K562 (cell line): ENCODE results near the gene TRAPPC2B. TPM values are rescaled to one million over a fixed set of nuclear protein-coding genes. Genes with fewer than 3 reads are reported as not detected.

Source experiments
- ARID1B ChIP-seq: fragments of 450-650 bp; IDR thresholded peaks from 2 replicates; pipeline ENCODE4 v1.6.1; 2016; ENCODE audit warnings: antibody characterized with exemption, mild to moderate bottlenecking, inconsistent platforms
- ASH1L ChIP-seq: fragments of 450-650 bp; IDR thresholded peaks from 2 replicates; pipeline ENCODE4 v1.6.1; 2018; ENCODE audit warnings: borderline replicate concordance, mild to moderate bottlenecking, low read depth; ENCODE audit not compliant: partially characterized antibody
- ATF1 ChIP-seq, 2 experiments: fragments of 450-650 bp in 1 of 2; IDR thresholded peaks; 2 replicates each; pipeline ENCODE4 v1.6.1; 2016; ENCODE audit warnings: missing compliant biosample characterization in 1 of 2, missing genetic modification characterization in 1 of 2
- COPS2 ChIP-seq: fragments of 450-650 bp; conservative IDR thresholded peaks from 2 replicates; pipeline ENCODE4 v1.6.1; 2016; ENCODE audit warnings: mild to moderate bottlenecking, moderate library complexity
- DIDO1 ChIP-seq: fragments of 450-650 bp; IDR thresholded peaks from 2 replicates; pipeline ENCODE4 v1.6.1; 2016; ENCODE audit warnings: low read depth, missing biosample characterization, missing genetic modification characterization
- JUND ChIP-seq, 2 experiments: IDR thresholded peaks; 2 replicates in 1 of 2; 3 replicates in 1 of 2; pipeline ENCODE4 v1.6.1; 2011; ENCODE audit warnings: borderline replicate concordance in 2 of 2, low read depth in 2 of 2, low read length in 2 of 2, improper control_type of control experiment in 1 of 2, missing biosample characterization in 1 of 2, missing genetic modification characterization in 1 of 2, missing genetic modification reagents in 1 of 2
- NCOA1 ChIP-seq: fragments of 450-650 bp; IDR thresholded peaks from 2 replicates; pipeline ENCODE4 v1.6.1; 2016; ENCODE audit warnings: low read depth
- NCOA2 ChIP-seq, 2 experiments: fragments of 450-650 bp; IDR thresholded peaks; 2 replicates each; pipeline ENCODE4 v1.6.1; 2018; ENCODE audit warnings: mild to moderate bottlenecking in 2 of 2, moderate library complexity in 1 of 2; ENCODE audit not compliant: partially characterized antibody in 2 of 2
- NCOR1 ChIP-seq: fragments of 450-650 bp; IDR thresholded peaks from 2 replicates; pipeline ENCODE4 v1.6.1; 2016; ENCODE audit warnings: mild to moderate bottlenecking, moderate library complexity
- RBM17 ChIP-seq: fragments of 200-400 bp; formaldehyde crosslinking; IDR thresholded peaks from 2 replicates; pipeline ENCODE4 v1.6.1; 2017; ENCODE audit warnings: low read depth, mild to moderate bottlenecking, low read length, borderline replicate concordance
- SAFB2 ChIP-seq: fragments of 200-400 bp; formaldehyde crosslinking; IDR thresholded peaks from 2 replicates; pipeline ENCODE4 v1.6.1; 2018; ENCODE audit warnings: borderline replicate concordance, low read length, low read depth, moderate library complexity; ENCODE audit not compliant: severe bottlenecking
- SIX5 ChIP-seq, 2 experiments: IDR thresholded peaks; 2 replicates each; pipeline ENCODE4 v1.6.1; 2011; ENCODE audit warnings: low read length in 2 of 2, borderline replicate concordance in 1 of 2, low read depth in 1 of 2, mild to moderate bottlenecking in 1 of 2, moderate library complexity in 1 of 2; ENCODE audit not compliant: insufficient read depth in 1 of 2
- SLC30A9 ChIP-seq: fragments of 250-450 bp; sonication (Bioruptor Pico); IDR thresholded peaks from 2 replicates; pipeline ENCODE4 v1.8.0; 2022; ENCODE audit warnings: mild to moderate bottlenecking, moderate library complexity
- SNRNP70 ChIP-seq: fragments of 200-400 bp; formaldehyde crosslinking; optimal IDR thresholded peaks from 2 replicates; pipeline ENCODE3; 2017; ENCODE audit warnings: low read depth, low read length
- polyA plus RNA-seq, 8 experiments: library from polyadenylated mRNA; depleted of rRNA in 4 of 8; stranded (reverse) in 5 of 8; unstranded in 3 of 8; fragments of >200 nt; fragmentation: Nextera tagmentation in 2 of 8; fragmentation: Illumina TruSeq in 1 of 8; extraction: Ambion mirVana in 2 of 8; extraction: Trizol in 1 of 8; gene quantifications; 2 replicates each; pipeline versions ENCODE4 v1.2.1 to v1.2.3, GENCODE V29; 2011 to 2014; ENCODE audit warnings: inconsistent platforms in 1 of 8, missing spikeins in 1 of 8
- total RNA-seq, 7 experiments: library from RNA; depleted of rRNA in 6 of 7; stranded (reverse); fragments of >200 nt in 6 of 7; fragmentation: Illumina TruSeq in 2 of 7; extraction: Trizol in 2 of 7; gene quantifications; 2 replicates each; pipeline versions ENCODE4 v1.2.1 to v1.2.3, GENCODE V29; 2011 to 2021; ENCODE audit warnings: low replicate concordance in 1 of 7
- TF ChIP-seq, protein P1 (sequence below): sonication (generic); formaldehyde crosslinking; IDR thresholded peaks from 2 replicates; pipeline ENCODE4 v1.8.0; 2022; ENCODE audit warnings: mild to moderate bottlenecking, missing genetic modification reagents
- TF ChIP-seq, protein P2 (sequence below), 2 experiments: IDR thresholded peaks; 2 replicates each; pipeline ENCODE4 v1.6.1; 2011; ENCODE audit warnings: borderline replicate concordance in 1 of 2, control low read depth in 1 of 2, low read depth in 1 of 2, low read length in 1 of 2, mild to moderate bottlenecking in 1 of 2, mixed read lengths in 1 of 2, moderate library complexity in 1 of 2; ENCODE audit not compliant: insufficient read depth in 1 of 2, insufficient read length in 1 of 2, poor library complexity in 1 of 2, severe bottlenecking in 1 of 2; ENCODE audit errors: extremely low read depth in 1 of 2
- TF ChIP-seq, protein P3 (sequence below): fragments of 200-800 bp; sonication (Bioruptor generic); IDR thresholded peaks from 2 replicates; pipeline ENCODE4 v1.6.1; 2017; ENCODE audit warnings: missing genetic modification characterization, missing compliant biosample characterization
- TF ChIP-seq, protein P4 (sequence below): sonication (generic); formaldehyde crosslinking; IDR thresholded peaks from 2 replicates; pipeline ENCODE4 v1.8.1; 2023; ENCODE audit warnings: mild to moderate bottlenecking, missing genetic modification reagents, moderate library complexity
- TF ChIP-seq, protein P5 (sequence below): fragments of 450-650 bp; formaldehyde crosslinking; IDR thresholded peaks from 2 replicates; pipeline ENCODE4 v1.4.0; 2020; ENCODE audit warnings: mild to moderate bottlenecking, moderate library complexity

The TRAPPC2B gene
- total and polyA plus RNA-seq, 9 of the 15 experiments (the other 6 are each of a cell fraction or from before 2014, with no cell fraction given), result 2.2 to 20.4 (median 4.6) TPM

DNA sequence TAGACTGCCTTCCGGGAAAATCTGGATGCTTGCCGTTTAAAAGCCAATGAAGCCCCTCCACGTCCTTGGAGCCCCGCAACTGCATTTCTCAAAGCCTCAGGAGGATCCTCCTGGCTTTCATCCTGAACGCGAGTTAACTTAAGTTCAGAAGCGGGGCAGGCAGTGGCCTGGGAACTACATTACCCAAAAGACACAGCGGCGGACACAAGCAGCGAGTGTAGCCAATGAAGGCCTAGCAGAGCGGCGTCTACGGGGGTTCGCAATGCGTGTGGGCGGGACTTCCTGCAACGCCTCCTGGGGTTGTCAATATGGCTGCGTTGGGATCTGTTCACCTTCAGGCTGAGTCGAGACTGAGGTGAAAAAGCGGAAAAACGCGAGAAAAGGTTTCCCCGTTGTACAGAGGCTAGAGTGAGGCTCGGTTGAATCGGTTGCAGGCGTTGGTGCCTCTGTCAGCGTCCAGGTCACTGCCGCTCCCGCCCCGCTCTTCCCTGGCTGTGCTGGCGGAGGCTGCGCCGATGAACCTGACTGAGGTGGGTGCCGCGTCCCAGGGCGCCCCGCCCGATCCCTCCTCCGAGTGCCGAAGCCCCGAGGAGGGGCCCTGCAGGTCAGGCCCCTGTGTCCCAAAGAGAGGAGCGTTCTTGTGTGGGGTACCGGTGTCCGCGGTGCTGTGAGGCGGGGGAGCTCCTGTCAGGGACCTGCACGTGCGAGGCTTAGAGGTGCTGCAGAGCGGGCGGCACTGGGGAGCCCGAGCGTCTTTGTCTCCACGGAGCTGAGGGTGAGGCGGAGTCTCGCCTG is 47.7 kb downstream of the TRAPPC2B start, which contains the start of gene ZNF17 (continued):
- TF ChIP-seq NCOR1 (no peak), COPS2 (no peak), NCOA1 (no peak), DIDO1 (tag) (peak; percentile 63; the same call in 1 of the 2 replicates), ATF1 (CRISPR knock-in tag; IDR thresholded peaks at IDR 0.05) (peak; percentile 27; the same call in 1 of the 2 replicates), ATF1 (tag; IDR thresholded peaks at IDR 0.05) (peak; percentile 94), SIX5 (IDR thresholded peaks at IDR 0.05; ENCODE audit: borderline replicate concordance in 1 of 2, insufficient read depth in 1 of 2, low read depth in 1 of 2, low read length in 2 of 2) (peak; percentile 69 to 87), JUND (IDR thresholded peaks at IDR 0.05; ENCODE audit: borderline replicate concordance, low read depth, low read length) (peak; percentile 5; the same call in 1 of the 2 replicates), JUND (tag; IDR thresholded peaks at IDR 0.05; ENCODE audit: borderline replicate concordance, low read depth, low read length) (no peak; the same call in 2 of the 3 replicates), SNRNP70 (no peak), SAFB2 (no peak), SLC30A9 (CRISPR knock-in tag) (no peak), RBM17 (no peak), NCOA2 (IDR thresholded peaks at IDR 0.05; ENCODE audit: partially characterized antibody in 2 of 2) (no peak), ASH1L (peak; percentile 50), ARID1B (no peak)
- TF ChIP-seq, protein P1, sequence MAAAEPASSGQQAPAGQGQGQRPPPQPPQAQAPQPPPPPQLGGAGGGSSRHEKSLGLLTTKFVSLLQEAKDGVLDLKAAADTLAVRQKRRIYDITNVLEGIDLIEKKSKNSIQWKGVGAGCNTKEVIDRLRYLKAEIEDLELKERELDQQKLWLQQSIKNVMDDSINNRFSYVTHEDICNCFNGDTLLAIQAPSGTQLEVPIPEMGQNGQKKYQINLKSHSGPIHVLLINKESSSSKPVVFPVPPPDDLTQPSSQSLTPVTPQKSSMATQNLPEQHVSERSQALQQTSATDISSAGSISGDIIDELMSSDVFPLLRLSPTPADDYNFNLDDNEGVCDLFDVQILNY, result no peak
- TF ChIP-seq, protein P2, sequence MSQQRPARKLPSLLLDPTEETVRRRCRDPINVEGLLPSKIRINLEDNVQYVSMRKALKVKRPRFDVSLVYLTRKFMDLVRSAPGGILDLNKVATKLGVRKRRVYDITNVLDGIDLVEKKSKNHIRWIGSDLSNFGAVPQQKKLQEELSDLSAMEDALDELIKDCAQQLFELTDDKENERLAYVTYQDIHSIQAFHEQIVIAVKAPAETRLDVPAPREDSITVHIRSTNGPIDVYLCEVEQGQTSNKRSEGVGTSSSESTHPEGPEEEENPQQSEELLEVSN (IDR thresholded peaks at IDR 0.05; ENCODE audit: borderline replicate concordance in 1 of 2, extremely low read depth in 1 of 2, insufficient read depth in 1 of 2, insufficient read length in 1 of 2, low read depth in 1 of 2, low read length in 1 of 2, poor library complexity in 1 of 2, severe bottlenecking in 1 of 2), result peak in 1 of 2 experiments; percentile 36
- TF ChIP-seq, protein P3, sequence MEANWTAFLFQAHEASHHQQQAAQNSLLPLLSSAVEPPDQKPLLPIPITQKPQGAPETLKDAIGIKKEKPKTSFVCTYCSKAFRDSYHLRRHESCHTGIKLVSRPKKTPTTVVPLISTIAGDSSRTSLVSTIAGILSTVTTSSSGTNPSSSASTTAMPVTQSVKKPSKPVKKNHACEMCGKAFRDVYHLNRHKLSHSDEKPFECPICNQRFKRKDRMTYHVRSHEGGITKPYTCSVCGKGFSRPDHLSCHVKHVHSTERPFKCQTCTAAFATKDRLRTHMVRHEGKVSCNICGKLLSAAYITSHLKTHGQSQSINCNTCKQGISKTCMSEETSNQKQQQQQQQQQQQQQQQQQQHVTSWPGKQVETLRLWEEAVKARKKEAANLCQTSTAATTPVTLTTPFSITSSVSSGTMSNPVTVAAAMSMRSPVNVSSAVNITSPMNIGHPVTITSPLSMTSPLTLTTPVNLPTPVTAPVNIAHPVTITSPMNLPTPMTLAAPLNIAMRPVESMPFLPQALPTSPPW (CRISPR knock-in tag), result peak; percentile 49
- TF ChIP-seq, protein P4, sequence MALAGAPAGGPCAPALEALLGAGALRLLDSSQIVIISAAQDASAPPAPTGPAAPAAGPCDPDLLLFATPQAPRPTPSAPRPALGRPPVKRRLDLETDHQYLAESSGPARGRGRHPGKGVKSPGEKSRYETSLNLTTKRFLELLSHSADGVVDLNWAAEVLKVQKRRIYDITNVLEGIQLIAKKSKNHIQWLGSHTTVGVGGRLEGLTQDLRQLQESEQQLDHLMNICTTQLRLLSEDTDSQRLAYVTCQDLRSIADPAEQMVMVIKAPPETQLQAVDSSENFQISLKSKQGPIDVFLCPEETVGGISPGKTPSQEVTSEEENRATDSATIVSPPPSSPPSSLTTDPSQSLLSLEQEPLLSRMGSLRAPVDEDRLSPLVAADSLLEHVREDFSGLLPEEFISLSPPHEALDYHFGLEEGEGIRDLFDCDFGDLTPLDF (CRISPR knock-in tag), result no peak
- TF ChIP-seq, protein P5, sequence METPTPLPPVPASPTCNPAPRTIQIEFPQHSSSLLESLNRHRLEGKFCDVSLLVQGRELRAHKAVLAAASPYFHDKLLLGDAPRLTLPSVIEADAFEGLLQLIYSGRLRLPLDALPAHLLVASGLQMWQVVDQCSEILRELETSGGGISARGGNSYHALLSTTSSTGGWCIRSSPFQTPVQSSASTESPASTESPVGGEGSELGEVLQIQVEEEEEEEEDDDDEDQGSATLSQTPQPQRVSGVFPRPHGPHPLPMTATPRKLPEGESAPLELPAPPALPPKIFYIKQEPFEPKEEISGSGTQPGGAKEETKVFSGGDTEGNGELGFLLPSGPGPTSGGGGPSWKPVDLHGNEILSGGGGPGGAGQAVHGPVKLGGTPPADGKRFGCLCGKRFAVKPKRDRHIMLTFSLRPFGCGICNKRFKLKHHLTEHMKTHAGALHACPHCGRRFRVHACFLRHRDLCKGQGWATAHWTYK (CRISPR knock-in tag), result no peak
